PFSK-1 (cell line): ENCODE results near the gene FAM227B.

Experiments
- FOXP2 ChIP-seq: optimal IDR thresholded peaks from 2 replicates; pipeline ENCODE3; 2011; ENCODE audit warnings: borderline replicate concordance, control low read depth, inconsistent platforms; ENCODE audit not compliant: insufficient read depth; ENCODE audit errors: extremely low read length, extremely low read depth
- POLR2AphosphoS5 ChIP-seq: IDR thresholded peaks from 2 replicates; pipeline ENCODE4 v1.6.1; 2012; ENCODE audit warnings: low read depth, mild to moderate bottlenecking, control low read depth, low read length, moderate library complexity
- SIN3A ChIP-seq: IDR thresholded peaks from 2 replicates; pipeline ENCODE4 v1.6.1; 2012; ENCODE audit warnings: mild to moderate bottlenecking, low read length, moderate library complexity, borderline replicate concordance; ENCODE audit not compliant: insufficient read depth
- TAF1 ChIP-seq: IDR thresholded peaks from 2 replicates; pipeline ENCODE4 v1.6.1; 2012; ENCODE audit warnings: low read length, control low read depth, borderline replicate concordance; ENCODE audit not compliant: insufficient read depth
- TF ChIP-seq, protein P1 (sequence below), 2 experiments: IDR thresholded peaks; 2 replicates each; pipeline versions ENCODE4 v1.6.1 to v1.8.0; 2011 to 2012; ENCODE audit warnings: low read depth in 2 of 2, low read length in 2 of 2, control low read depth in 1 of 2, inconsistent platforms in 1 of 2, mild to moderate bottlenecking in 1 of 2, moderate library complexity in 1 of 2; ENCODE audit not compliant: insufficient read depth in 1 of 2

The FAM227B gene

DNA sequence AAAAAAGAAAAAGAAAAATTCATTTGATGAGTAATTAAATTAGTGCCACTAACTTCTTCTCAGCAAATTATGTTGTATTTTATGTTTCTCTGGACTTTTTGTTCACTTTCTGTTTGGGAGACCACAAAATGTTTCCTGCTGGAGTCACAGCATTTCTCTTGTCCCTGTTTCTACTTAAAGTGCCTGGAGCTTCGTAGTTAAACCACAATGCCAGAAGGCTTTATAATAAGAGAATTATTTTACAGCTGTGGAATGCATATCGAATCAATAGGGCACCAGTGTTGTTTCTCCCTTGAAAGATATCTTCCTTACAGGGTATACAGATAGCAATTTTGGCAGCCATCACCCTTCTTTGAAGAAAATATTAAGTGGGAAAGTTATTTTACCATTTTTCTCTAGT lies 3.4 kb upstream of the FAM227B start:
- TF ChIP-seq SIN3A = no peak
- TF ChIP-seq TAF1 = no peak
- no peak for TF ChIP-seq FOXP2

DNA sequence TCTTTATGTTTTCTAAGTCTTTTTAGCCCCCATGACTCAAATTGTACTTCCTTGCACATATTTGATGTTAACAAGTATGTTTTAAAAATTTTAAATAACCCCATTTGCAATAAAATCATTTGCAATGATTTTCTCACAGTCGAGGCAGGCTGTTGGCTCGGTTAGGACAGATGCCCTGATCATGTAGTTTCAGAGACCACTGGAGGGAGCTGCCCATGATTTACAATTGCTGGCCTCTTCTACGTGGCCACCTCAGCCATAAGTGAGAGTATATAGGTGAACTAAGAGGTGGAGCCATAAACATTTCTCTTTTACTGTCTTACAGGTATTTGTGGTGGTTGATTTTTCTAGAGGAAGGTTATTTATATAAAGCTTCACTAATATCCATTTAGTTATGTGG lies 1.9 kb upstream of the FAM227B start:
- TF ChIP-seq FOXP2 (no peak), SIN3A (no peak), TAF1 (no peak), POLR2AphosphoS5 (no peak)
- TF ChIP-seq, protein P1, sequence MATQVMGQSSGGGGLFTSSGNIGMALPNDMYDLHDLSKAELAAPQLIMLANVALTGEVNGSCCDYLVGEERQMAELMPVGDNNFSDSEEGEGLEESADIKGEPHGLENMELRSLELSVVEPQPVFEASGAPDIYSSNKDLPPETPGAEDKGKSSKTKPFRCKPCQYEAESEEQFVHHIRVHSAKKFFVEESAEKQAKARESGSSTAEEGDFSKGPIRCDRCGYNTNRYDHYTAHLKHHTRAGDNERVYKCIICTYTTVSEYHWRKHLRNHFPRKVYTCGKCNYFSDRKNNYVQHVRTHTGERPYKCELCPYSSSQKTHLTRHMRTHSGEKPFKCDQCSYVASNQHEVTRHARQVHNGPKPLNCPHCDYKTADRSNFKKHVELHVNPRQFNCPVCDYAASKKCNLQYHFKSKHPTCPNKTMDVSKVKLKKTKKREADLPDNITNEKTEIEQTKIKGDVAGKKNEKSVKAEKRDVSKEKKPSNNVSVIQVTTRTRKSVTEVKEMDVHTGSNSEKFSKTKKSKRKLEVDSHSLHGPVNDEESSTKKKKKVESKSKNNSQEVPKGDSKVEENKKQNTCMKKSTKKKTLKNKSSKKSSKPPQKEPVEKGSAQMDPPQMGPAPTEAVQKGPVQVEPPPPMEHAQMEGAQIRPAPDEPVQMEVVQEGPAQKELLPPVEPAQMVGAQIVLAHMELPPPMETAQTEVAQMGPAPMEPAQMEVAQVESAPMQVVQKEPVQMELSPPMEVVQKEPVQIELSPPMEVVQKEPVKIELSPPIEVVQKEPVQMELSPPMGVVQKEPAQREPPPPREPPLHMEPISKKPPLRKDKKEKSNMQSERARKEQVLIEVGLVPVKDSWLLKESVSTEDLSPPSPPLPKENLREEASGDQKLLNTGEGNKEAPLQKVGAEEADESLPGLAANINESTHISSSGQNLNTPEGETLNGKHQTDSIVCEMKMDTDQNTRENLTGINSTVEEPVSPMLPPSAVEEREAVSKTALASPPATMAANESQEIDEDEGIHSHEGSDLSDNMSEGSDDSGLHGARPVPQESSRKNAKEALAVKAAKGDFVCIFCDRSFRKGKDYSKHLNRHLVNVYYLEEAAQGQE (IDR thresholded peaks at IDR 0.05; ENCODE audit: insufficient read depth in 1 of 2, low read depth in 2 of 2, low read length in 2 of 2) = no peak

DNA sequence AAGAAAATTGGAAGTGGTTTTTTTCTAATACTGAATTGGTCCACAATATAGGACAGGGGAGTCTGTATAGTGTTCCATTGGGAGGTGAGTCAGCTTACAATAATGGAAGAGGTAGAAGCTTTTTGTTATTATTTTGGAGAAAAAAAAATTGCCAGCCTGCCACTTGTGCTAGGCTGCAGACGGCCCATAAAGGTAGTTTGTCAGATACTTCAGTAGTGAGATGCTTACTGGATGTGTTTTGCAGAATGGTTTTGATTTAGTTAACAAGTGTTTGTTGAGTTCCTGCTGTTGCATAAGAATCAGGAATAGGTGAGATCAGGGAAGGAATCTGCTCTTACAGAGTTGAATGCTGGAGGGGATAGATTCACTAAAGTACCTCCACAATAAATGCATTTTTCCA lies 1.3 kb upstream of the FAM227B start:
- TF ChIP-seq, protein P1 (IDR thresholded peaks at IDR 0.05; ENCODE audit: insufficient read depth in 1 of 2, low read depth in 2 of 2, low read length in 2 of 2) = no peak
- TF ChIP-seq TAF1 (no peak), SIN3A (no peak), FOXP2 (no peak), POLR2AphosphoS5 (no peak)

DNA sequence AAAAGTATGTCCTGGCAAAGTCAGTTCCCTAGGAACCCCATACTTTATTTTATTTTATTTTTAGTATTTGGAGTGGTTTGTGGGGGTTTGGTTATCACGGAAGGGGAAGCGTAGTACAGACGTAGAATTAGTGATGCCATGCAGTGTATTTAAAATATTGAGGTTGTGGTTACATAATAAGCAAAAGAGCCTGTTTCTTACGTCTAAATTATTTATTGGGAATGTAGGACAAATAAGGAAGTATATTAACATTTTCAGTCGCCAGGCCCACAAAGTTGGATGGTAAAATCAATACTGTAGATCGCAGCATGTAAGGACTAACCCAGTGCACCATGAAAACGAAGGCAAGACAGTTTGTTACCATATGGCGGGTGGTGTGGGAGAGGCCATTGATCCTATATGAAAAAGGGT lies 788 bp upstream of the FAM227B start:
- TF ChIP-seq FOXP2 = no peak
- TF ChIP-seq POLR2AphosphoS5 = no peak
- TF ChIP-seq, protein P1 (IDR thresholded peaks at IDR 0.05; ENCODE audit: insufficient read depth in 1 of 2, low read depth in 2 of 2, low read length in 2 of 2) = no peak
- no peak for TF ChIP-seq TAF1
- TF ChIP-seq SIN3A = no peak

DNA sequence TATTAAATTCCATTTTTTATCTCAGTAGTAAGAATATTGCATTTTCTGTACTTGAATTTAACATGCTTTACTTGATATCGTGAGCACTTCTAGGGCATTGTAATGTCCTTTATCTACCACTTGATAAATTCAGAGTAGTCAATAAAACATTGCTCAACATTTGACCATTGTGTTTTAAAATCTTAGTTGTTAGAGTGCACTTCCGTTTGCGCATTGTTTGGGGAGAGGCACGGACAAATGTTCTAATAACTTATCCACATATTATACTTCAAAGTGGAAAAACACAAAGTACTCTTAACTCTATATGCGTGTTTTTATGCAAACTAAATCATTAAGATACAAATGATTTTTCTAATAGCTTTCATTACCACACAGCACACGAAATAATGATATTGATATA lies 419 bp downstream of the FAM227B start:
- no peak for TF ChIP-seq POLR2AphosphoS5
- TF ChIP-seq, protein P1 (IDR thresholded peaks at IDR 0.05; ENCODE audit: insufficient read depth in 1 of 2, low read depth in 2 of 2, low read length in 2 of 2) = no peak
- no peak for TF ChIP-seq TAF1
- TF ChIP-seq FOXP2 = no peak
- TF ChIP-seq SIN3A = no peak
